Skin epidermis (tissue), 12 donors: ENCODE data around the gene TREML1.
"Not testable (repeated sequence)": the region's sequence is repeated elsewhere in the genome, so short reads cannot be mapped to it uniquely, and the experiment has no call there.

ENCODE experiments used
- H3K27ac ChIP-seq, 21 experiments: fragments of 200-600 bp; sonication (generic) in 11 of 21; one replicate each; pipeline ENCODE4 v1.5.0; 2020; ENCODE audit warnings: mild to moderate bottlenecking in 3 of 21, inconsistent platforms in 2 of 21, moderate library complexity in 2 of 21
- H3K4me3 ChIP-seq, 7 experiments: fragments of 200-600 bp; sonication (generic) in 2 of 7; one replicate each; pipeline ENCODE4 v1.5.0; 2020; ENCODE audit warnings: inconsistent platforms in 2 of 7, mild to moderate bottlenecking in 2 of 7, moderate library complexity in 1 of 7

Gene TREML1

DNA sequence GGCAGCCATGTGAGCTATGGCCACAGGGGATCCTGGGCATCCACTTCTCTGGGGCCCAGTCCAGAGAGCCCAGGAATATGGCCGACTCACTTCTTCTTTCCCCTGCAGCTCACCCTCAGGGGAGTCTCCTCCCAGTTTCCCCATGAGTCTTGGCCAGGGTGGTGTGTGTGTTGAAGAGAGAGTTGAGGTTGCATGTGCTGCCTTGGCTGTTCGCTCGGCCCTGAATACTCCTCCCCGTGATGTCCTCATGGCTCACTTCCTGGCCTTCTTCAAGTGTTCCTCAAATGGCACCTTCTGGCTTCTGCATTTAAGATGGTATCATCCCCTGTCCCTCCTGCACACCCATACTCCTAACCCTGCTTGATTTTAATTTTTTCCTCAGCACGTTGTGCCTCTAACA is 3.2 kb upstream of the TREML1 start:
- Histone ChIP-seq H3K27ac (no peak overlapping the region), H3K4me3 (no peak overlapping the region)

DNA sequence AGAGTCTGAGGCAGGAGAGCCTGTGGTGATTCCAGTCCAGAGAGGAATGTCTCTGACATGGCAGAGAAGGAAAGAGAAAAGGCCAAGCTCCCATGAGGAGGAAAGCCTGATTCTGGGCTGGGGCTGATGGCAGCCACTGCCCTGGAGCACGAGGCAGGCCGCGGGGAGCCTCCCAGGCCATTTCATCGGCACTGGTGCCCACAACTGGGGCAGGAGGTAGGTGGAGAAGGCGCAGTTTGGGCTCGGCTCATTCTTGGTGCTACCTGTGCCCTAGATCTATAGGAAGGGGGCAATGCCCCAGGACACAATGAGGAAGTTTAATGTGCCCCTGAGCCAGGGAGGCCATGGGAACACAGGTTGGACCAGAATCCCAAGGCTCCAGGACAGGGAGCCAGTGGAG is 2.6 kb upstream of the TREML1 start:
- Histone ChIP-seq H3K27ac (no peak overlapping the region), H3K4me3 (no peak overlapping the region)

GRCh38 chr6:41156001-41156400 is 1.9 kb upstream of the TREML1 start:
- Histone ChIP-seq H3K27ac (no peak overlapping the region), H3K4me3 (no peak overlapping the region)

DNA sequence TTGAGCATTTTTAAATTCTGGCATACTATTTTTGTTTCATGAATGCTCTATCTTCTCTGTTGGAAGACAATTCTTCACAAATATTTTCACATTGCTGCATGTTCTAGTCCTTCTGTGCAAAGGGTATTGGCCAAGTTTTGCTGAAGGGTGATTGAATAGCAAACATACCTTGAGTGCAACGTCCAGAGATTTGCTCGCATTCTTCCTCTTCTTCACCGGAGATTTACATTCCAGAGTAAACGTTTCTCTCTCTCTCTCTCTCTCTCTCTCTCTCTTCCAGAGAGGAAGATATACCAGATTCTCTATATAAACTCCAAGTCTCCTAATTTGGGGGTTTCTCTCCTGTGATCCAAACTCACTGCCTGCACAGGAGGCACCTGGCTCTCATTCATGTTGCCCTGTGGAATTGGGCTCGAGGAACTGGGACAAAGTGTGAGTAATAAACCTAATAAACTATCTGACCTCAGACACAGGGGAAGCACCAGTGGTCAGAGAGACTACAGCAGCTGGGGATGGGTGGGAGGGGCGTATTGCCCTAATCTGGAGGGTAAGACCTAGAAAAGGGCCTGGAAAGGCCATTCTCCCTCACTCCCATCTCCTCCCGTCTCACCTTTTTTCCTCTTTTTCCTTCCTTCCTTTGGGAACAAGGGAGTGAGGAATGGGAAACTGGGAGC is 1.1 kb upstream of the TREML1 start:
- no peak overlapping the region for H3K4me3 ChIP-seq
- no peak overlapping the region for H3K27ac ChIP-seq

- no peak overlapping the region for H3K4me3 ChIP-seq
- H3K27ac ChIP-seq, result no peak overlapping the region
Measured at GRCh38 chr6:41153451-41153850, 696 bp downstream of the TREML1 start.

- no peak overlapping the region for H3K4me3 ChIP-seq
- H3K27ac ChIP-seq, result no peak overlapping the region
Measured at GRCh38 chr6:41150671-41151070, 3.5 kb downstream of the TREML1 start.

GRCh38 chr6:41147917-41148316 is 6.2 kb downstream of the TREML1 start:
- Histone ChIP-seq H3K4me3 (no peak overlapping the region), H3K27ac (no peak overlapping the region)

- Histone ChIP-seq H3K4me3 (no peak overlapping the region), H3K27ac (no peak overlapping the region)
Measured at GRCh38 chr6:41136911-41137310, 17.2 kb downstream of the TREML1 start.

DNA sequence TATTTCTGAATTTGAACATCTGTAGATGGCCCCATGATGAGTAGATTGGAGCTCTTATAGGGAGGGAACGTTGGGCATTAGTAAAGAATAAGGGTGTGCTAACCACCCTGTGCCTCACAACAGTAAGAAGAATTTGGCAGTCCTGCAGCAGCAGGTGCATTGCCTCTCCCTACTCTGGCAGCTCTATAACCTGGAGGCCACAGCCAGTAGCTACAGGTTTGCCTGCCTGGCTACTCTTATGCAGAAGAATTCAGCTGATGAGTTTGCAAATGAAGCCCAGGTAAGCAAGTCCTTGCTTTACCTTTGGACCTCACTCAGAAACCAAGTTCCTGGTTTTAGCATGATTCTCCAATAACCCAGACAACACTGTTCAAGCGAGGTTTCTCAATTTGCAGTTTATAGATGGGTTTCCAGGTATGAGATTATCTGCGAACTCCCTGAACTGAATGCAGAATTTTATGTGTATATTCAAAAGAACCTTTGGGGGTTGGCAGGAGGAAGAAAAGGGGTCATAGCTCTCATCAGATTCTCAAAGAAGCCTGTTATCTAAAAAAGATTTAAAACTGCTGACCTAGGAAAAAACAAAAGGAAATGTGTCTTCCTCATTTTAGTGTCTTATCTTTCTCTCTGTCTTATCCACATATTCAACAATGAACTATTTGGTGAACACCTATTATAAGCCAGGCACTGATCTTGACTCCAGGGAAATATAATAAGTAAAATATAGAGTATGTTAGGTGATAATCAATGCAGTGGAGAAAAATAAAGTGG is 18.9 kb downstream of the TREML1 start:
- H3K4me3 ChIP-seq, result no peak overlapping the region
- H3K27ac ChIP-seq, result no peak overlapping the region

DNA sequence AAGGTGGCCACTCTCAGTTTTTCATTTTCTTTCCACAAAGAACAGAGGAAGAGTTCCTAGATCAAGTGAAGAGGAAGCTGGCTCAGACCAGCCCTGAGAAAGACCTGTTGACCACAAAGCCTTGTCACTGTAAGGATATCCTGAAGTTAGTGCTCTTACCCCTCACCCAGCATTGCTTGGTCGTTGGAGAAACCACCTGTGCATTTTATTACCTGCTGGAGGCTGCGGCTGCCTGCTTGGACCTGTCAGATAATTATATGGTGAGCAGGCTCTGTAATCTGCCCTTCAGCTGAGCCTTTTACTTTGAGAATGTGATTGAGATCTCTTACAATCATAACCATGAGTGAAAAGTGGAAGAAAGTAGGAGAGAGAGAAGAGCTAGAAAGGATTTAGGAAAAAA is 21.9 kb downstream of the TREML1 start:
- no peak overlapping the region for H3K4me3 ChIP-seq
- no peak overlapping the region for H3K27ac ChIP-seq

GRCh38 chr6:41125282-41125681 is 28.9 kb downstream of the TREML1 start:
- no peak overlapping the region for H3K4me3 ChIP-seq
- H3K27ac ChIP-seq, result no peak overlapping the region

GRCh38 chr6:41122918-41123317 is 31.2 kb downstream of the TREML1 start:
- Histone ChIP-seq H3K4me3 (no peak overlapping the region), H3K27ac (no peak overlapping the region)

DNA sequence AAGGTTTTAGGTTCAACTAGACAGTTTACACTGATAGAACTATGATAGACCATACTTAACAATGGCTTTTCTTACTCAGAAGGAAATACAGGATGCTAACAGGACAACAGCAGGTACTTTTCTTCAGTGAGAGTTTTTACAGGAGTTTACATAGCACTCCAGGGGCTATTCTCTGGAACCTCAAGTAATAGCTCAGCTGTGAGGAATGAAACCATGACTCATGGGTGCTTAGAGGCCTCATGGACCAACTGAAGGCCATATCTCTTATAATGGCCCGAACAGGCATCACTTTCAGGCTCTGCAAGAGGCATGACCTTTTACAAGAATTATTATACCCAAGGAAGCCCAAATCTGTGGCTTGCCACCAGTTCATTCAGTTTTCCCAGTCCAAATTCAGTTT is 31.8 kb downstream of the TREML1 start:
- Histone ChIP-seq H3K4me3 (no peak overlapping the region), H3K27ac (no peak overlapping the region)

- Histone ChIP-seq H3K27ac (no peak overlapping the region), H3K4me3 (no peak overlapping the region)
Measured at GRCh38 chr6:41120058-41120457, 34.1 kb downstream of the TREML1 start.

- no peak overlapping the region for H3K27ac ChIP-seq
- no peak overlapping the region for H3K4me3 ChIP-seq
Measured at GRCh38 chr6:41119508-41119907, 34.6 kb downstream of the TREML1 start.

- not testable (repeated sequence) for H3K27ac ChIP-seq, H3K4me3 ChIP-seq
Measured at GRCh38 chr6:41115027-41115426, 39.1 kb downstream of the TREML1 start.

DNA sequence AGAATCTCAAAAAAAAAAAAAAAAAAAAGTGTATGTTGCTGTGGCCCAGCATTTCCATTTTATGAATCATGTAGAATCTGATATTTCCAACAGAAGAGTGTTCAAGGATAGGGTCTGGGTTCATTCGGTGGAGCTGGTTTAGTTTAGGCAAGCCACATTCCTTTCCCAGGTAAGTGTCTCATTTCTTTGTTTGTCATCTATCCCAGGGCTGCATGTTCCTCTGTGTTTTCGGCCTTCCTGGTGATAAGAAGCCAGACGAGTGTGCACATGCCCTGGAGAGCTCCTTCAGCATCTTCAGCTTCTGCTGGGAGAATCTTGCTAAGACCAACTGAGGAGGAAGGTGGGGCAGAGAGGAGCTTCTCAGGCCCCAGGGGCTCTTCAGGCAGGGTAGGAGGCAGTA is 43.1 kb downstream of the TREML1 start:
- no peak overlapping the region for H3K27ac ChIP-seq

GRCh38 chr6:41103847-41104246 is 50.3 kb downstream of the TREML1 start:
- no peak overlapping the region for H3K27ac ChIP-seq
- no peak overlapping the region for H3K4me3 ChIP-seq

More for the DNA sequence above, 43.1 kb downstream of the TREML1 start:
- no peak overlapping the region for H3K4me3 ChIP-seq

- Histone ChIP-seq H3K27ac (no peak overlapping the region), H3K4me3 (no peak overlapping the region)
Measured at GRCh38 chr6:41100871-41101287, 53.3 kb downstream of the TREML1 start.
